GM19023 (cell line): ENCODE measurements around the gene MRTFA.
"Not testable (repeated sequence)": the region's sequence is repeated elsewhere in the genome, so short reads cannot be mapped to it uniquely, and the experiment has no call there.

Experiments used
- ATAC-seq: cut with Tn5 transposase; IDR thresholded peaks from one replicate; pipeline ENCODE4 v1.9.1; 2021; ENCODE audit warnings: mild to moderate bottlenecking, moderate library complexity; ENCODE audit not compliant: unreplicated experiment

Gene MRTFA

DNA sequence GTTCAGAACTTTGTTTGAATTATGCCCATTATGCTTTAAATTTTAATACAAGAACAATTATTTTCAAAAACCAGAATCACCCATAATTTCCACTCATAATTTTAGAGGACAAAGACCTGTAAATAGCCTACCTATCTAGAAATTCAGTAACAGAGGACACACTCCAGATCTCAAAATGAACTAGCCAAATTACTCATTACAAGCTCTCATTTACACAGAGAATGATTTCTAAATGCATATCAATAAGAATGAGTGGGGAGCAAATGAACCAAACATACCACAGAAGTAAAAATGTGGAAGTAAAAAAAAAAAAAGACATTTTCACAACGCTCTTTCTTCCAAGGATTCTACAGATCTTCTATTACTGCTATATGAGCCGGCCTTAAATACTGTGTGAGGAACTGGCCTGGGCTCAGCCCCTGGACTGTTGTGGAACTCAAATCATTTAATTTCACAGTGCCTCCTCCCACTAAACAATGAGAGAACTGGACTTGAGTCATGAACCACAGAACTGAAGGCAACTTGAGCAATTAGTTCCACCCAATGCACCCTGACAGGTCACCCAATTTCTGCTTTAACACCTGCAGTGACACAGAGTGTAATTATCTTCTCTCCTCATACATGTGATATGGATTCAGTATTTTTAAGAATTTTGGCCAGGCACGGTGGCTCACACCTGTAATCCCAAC is 8.0 kb downstream of the MRTFA start:
- ATAC-seq = no peak

DNA sequence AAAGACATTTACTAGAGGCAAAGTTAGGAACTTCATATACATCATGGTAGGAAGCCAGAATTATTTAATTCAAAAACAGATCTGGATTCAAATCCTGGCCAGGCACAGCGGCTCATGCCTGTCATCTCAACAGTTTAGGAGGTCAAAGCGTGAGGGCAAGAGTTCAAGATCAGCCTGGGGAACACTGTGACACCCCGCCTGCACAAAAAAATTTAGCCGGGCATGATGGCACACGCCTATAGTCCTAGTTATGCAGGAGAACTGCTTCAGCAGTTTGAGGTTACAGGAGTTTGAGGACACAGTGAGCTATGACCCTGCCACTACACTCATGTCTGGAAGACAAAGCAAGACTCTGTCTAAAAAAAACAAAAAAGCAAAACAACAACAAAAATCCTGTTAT is 8.9 kb downstream of the MRTFA start:
- no peak for ATAC-seq

DNA sequence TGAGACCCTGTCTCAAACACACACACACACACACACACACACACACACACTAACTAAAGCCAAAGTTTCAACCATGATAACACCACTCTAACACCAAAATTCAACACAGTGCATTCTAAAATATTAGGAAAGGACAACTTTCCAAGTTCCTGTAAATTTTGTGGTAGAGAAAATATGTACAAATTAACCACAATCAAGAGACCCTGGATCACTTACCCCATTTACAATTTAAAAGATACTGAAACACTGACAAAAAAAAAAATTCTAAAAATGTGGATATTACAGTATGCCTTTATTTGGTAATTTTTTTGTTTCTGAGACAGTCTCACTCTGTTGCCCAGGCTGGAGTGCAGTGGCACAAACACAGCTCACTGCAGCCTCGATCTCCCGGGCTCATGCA is 9.7 kb downstream of the MRTFA start:
- no peak for ATAC-seq

DNA sequence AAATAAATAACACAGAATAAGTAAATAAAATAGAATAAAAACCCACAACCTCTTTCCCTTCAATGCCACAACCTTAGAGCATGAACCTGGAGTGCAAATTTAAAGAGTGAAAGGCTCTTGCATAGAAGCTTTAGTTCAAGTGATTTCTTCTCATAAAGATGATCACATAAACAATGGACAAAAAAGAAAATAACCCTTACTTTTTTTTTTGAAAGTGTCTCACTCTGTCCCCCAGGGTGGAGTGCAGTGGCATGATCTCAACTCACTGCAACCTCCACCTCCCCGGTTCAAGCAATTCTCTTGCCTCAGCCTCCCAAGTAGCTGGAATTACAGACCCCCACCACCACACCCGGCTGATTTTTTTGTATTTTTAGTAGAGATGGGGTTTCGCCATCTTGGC is 10.7 kb downstream of the MRTFA start:
- ATAC-seq = not testable (repeated sequence)

DNA sequence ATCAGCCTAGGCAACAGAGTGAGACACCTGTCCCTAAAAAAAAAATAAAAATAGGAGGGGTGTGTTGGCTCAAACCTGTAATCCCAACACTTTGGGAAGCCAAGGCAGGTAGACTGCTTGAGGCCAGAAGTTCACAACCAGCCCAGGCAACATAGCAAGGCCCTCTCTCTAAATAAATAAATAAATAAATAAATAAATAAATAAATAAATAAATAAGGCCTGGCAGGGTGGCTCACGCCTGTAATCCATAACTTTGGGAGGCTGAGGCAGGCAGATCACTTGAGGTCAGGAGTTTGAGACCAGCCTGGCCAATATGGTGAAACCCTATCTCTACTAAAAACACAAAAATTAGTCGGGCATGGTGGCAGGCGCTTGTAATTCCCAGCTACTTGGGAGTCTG is 11.2 kb downstream of the MRTFA start:
- not testable (repeated sequence) for ATAC-seq

DNA sequence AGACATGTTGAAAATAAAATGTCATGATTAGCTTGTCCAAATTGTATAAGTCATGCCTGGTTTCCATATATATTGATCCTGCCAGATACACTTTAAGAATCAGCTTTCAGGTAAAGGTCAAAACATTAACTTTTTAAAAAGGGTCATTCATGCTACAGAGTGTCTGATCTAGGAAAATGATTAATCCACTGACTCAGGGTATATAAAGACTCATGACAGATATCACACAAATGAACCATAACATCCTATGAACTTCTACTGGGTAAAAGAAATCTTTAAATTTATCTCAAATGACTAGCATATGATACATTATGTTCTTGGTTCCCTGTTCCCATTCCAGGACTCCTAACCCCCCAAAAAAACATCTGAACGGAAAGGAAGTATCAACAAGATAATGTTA is 11.7 kb downstream of the MRTFA start:
- ATAC-seq = no peak

DNA sequence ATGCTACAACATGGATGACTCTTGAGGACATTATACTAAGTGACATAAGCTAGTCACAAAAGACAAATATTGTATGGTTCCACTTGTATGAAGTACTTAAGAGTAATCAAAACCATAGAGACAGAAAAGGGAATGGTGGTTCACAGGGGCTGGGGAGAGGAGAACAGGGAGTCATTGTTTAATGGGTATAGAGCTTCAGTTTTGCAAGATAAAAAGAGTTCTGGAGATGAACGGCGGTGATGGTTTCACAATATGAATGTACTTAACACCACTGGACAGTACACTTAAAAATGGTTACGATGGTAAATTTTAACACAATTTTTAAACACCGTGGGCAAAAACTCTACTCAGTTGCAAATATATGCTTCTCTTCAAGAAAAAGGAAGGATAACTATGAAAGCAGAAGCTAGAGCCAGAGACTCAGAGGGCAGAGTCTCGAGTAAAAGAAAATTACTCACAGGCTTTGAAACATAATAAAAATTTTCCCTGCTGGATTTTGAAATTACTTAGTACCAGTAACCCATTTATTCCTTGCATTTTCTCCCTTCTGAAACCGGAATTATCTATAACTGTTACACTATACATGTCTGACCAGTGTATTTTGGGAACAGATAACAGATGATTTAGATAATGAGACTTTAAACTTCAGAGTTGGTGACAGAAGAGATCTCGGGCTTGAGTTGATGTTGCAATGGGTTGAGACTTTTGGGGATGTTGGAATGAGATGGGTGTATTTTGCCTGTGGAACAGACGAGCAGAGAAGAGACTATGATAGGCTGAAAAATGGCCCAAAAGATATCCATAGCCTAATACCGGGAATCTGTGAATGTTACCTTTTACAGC is 15.0 kb downstream of the MRTFA start:
- ATAC-seq = no peak

DNA sequence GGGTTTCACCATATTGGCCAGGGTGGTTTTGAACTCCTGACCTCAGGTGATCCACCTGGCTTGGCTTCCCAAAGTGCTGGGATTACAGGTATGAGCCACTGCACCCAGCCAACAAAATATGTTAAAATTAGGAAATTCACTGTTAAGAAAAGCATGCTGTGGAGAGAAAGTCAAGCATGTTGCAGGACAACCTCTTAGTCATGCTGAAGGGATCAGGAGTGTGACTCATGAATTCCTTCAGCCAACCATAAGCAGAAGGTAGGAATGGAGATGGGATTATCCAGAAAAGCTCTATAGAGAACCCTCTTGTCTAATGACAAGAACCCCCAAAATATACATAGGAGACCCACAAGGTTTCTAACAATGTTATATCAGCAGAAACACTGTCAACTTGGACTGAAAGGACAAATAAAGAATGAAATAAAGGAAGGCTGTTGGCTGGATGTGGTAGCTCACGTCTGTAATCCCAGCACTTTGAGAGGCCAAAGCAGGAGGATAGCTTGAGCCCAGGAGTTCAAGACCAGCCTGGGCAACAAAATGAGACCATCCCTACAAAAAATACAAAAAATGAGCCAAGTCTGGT is 16.0 kb downstream of the MRTFA start:
- no peak for ATAC-seq

DNA sequence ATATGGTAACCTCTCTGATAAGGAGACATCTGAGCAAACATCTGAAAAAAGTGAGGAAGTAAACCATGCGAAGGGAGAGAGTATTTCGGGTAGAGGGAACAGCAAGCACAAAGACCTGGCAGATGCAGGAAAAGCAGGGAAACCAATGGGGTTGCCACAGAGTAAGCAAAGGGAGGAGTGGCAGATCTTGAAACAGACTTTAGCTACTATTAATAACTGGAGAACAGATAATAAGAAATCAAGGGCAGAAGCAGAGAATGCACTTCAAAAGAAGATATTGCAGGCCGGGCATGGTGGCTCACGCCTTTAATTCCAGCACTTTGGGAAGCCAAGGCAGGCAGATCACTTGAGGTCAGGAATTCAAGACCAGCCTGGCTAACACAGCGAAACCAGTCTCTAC is 18.1 kb downstream of the MRTFA start:
- ATAC-seq = no peak

DNA sequence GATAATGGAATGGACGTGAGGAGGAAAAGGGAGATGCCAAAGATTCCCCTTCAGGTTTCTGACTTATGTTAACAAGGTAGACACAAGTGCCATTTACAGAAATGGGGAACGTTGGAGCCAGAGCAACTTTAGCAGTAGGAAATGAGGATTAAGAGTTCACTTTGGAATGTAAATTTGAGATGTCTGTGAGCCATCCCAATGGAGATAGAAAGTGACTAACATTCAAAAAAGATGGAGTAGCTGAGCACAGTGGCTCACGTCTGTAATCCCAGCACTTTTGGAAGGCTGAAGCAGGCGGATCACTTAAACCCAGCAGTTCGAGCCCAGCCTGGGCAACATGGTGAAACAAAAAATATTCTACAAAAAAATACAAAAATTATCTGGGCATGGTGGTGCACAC is 19.9 kb downstream of the MRTFA start:
- ATAC-seq = no peak

DNA sequence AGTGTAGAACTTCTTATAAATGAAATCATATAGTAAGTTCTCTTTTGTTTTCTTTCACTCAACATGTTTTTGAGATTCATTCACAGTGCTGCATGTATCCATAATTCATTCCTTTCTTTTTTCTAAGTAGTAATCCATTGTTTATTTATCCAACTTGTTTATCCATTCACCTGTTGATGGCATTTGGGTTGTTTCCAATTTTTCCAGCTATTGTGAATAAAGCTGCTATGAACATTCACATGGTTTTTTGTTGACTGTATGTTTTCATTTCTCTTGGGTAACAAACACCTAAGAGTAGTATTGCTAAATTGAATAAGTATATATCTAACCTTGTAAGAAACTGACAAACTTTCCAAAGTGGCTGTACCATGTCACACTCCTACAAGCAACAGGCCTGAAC is 23.5 kb downstream of the MRTFA start:
- no peak for ATAC-seq

DNA sequence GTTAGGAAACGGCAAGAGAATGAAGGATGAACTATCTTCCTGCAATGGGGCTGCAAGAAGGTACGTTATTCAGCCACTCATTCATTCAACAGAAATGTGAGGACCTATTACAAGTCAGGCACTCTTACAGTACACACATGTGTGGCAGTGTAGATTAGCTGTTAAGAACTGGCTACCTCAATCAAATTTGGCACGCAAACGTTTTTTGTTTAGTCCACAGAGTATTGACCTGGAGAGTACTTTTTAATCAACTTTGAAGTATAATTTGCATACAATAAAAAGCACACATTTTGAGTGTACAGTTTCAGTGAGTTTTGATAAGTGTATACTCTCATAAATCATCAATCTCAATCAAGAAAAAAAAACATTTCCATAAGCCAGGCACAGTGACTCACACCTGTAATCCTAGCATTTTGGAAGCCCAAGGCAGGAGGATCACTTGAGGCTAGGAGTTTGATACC is 24.2 kb downstream of the MRTFA start:
- no peak for ATAC-seq

DNA sequence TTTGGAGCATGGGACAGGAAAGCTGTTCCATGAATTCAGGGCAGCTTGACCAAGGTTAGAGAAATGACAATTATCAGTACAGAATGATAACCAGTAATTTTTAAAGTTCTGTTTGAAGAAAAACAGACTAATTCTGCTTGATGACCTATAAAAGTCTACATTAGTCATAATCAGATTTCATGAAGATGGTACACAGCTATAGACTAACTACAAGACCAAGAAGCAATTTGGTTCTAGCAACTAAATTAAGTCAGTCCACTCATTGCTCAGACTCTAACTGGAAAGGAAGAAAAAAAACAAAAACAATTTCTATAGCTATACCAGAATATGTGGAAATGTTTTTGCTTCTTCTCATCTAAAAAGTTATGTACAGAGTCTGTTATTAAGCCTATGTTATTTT is 24.9 kb downstream of the MRTFA start:
- ATAC-seq = no peak

DNA sequence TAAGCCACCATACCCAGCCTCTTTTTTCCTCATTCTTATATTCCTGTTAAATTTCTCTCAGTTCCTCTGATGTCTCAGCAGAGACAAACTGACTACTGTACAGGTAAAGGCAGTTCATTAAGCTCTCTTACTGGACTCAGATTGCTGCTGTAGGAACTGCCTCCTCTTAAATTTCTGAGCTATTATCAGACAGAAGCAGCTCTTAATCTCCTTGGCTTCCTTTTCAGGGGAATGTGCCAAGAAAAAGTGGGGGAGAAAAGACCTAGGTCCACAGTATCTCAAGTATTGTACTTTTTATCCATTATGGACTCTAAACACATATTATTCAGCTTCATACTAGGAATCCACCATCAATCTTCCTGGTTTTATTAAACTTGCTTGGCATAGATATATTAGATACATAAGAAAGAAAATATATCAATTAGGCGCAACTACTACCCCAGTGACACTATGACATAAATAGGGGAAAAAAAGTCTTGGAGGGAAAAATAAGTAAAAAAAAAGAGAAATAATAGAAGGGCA is 26.1 kb downstream of the MRTFA start:
- no peak for ATAC-seq

DNA sequence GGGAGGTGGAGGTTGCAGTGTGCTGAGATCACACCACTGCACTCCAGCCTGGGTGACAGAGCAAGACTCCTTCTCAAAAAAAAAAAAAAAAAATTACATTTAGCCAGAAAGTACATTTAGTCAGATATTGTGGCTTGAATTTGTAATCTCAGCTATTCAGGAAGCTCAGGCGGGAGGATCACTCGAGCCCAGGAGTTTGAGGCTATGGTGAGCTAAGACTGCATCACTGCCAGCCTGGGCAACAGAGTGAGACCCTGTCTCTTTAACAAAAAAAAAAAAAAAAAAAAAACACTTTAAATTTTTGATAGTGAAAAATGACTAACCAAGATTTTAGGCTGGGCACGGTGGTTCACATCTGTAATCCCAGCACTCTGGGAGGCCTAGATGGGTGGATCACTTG is 27.3 kb downstream of the MRTFA start:
- no peak for ATAC-seq

DNA sequence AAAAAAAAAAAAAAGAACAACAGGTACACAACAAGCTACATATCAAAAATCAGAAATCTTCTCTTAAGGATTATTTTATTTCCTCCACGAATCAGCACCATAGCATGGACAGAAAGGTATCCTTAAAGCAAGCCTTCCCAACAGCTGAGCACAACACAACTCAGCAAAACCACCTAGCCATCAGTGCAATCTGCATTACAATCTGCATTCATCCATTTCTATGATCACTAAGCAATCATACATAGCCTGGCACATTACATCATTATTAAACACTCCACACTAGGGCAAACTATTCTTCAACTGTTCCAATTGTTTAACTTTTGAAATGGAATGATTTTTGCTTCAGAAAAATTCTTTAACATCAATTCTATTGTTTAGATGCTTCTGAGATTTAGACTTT is 29.0 kb downstream of the MRTFA start:
- ATAC-seq = no peak

DNA sequence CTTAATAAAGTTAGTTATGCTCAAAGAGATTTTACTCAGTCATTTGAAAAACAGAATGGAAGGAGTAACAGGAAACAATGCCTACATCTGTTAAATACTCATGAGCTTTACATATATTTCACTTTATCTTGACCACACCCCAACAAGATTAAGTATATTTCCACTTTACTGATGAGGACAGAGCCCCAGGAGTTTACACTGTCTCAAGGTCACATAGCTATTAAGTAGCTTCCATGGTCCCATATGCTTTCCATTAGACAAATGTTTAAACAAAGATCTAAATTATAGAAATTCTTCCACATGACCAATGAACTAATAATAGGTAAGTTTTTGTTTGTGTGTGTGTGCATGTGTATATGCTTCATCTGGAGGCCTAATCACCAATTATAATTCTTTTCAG is 30.2 kb downstream of the MRTFA start:
- no peak for ATAC-seq

DNA sequence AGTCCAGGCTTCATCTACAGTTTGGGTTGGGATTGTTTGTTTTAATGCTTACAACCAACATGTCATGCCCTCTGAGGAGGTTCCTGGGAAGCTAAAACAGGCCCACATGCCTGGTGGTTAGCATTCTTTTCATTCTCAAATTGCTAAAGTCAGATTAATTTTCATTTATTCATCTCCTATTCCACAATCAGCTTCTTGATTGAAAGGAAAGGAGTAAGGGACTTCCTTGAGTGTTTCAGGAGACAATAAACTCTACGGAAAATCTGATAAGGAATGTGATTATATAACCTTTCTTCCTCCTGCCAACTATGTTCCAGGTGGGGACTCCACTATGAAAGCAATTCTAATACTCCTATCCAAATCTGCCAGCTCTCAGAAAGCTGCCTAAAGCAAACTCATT is 30.8 kb downstream of the MRTFA start:
- ATAC-seq = no peak

DNA sequence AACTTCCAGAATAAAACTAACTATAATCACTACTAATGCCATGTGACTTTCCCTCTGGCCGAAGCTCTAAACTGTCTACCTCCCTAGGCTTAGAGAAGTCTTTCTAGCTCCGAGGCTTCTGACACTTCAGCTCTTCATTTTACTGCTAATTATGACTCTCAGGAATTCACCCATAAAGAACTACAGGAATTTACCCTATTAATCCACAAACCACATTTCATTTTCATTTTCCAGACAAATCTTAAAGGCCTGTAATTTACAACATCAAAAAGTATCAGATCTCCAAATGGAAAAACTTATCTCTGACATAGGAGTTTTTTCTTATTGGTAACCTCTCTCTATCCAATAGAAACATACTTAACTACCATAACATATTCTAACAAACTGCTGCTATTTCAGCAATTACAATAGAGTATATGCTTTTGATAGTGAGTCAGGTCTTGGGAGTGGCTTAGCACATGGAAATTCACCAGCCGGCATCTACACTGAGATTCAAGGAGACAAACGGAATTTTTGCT is 33.4 kb downstream of the MRTFA start:
- ATAC-seq = no peak

DNA sequence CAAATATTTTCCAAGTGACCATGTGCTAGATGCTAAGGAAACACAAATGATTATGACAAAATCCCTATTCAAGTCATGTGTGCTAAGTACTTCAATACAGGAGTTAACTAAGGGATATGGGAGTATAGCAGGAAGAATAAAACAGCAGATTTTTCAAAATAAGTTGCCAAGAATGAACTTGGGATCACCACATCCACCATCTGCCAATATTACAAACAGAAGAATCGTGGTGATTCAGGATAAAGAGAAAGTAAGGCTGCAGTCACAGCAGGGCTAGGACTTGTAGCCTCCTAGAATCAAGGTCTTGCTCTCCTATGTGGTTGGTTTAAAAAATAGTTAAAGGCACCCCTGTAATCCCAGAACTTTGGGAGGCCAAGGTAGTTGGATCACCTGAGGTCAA is 34.3 kb downstream of the MRTFA start:
- ATAC-seq = no peak

DNA sequence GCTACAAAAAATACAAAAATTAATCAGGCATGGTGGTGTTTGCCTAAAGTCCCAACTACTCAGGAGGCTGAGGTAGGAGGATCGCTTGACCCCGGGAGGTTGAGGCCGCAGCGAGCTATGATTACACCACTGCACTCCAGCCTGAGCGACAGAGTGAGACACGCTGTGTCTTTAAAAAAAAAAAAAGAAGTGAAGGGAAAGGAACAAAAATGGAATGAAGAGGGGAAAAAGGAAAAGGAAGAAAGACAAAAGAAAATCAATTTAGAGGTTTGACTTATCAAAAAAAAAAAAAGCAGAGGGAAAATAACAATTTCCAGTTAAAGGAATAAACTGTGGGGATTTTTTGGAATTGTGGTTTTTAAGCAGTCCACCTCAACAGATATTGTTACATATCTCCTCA is 36.8 kb downstream of the MRTFA start:
- no peak for ATAC-seq

DNA sequence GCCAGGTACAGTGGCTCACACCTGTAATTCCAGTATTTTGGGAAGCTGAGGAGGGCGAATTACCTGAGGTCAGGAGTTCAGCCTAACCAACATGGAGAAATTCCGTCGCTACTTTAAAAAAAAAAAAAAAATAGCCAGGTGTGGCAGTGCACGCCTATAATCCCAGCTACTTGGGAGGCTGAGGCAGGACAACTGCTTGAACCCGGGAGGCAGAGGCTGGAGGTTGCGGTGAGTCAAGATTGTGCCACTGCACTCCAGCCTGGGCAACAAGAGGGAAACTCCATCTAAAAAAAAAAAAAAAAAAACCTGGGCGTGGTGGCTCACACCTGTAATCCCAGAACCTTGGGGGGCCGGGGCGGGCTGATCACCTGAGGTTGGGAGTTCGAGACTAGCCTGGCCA is 37.8 kb downstream of the MRTFA start:
- not testable (repeated sequence) for ATAC-seq
